ENCODE measurements around the gene COA8. TPM values are rescaled to one million over a fixed set of nuclear protein-coding genes. Genes with fewer than 3 reads are reported as not detected.

Gene COA8
- total and polyA plus RNA-seq, 2 of the 13 experiments (the other 11 are each of a cell fraction or from before 2014, with no cell fraction given): 10.9 to 25.1 TPM

GRCh38 chr14:103528587-103529382, 34.0 kb upstream of the COA8 start, which contains the start of gene TRMT61A (continued):
- TF ChIP-seq ZNF280D (CRISPR knock-in tag; IDR thresholded peaks at IDR 0.05): no peak
- no peak; the same call in 1 of the 2 replicates for TF ChIP-seq SP2 (CRISPR knock-in tag; IDR thresholded peaks at IDR 0.05)
- TF ChIP-seq AHDC1 (CRISPR knock-in tag; IDR thresholded peaks at IDR 0.05; ENCODE audit: borderline replicate concordance): peak; percentile 66; the same call in 1 of the 2 replicates
- TF ChIP-seq ZNF780A (CRISPR knock-in tag; IDR thresholded peaks at IDR 0.05): no peak
- TF ChIP-seq ZNF788 (CRISPR knock-in tag; IDR thresholded peaks at IDR 0.05; ENCODE audit: borderline replicate concordance): no peak; the same call in 1 of the 2 replicates
- TF ChIP-seq HCFC1 (IDR thresholded peaks at IDR 0.05; ENCODE audit: low read depth, low read length): peak; percentile 47; the same call in 1 of the 2 replicates
- TF ChIP-seq TFAP4 (IDR thresholded peaks at IDR 0.05; ENCODE audit: borderline replicate concordance, low read depth): peak; percentile 58; the same call in 1 of the 2 replicates
- no peak; the same call in 1 of the 2 replicates for TF ChIP-seq SAFB2 (CRISPR knock-in tag; IDR thresholded peaks at IDR 0.05; ENCODE audit: borderline replicate concordance, low read depth)
- TF ChIP-seq THAP7 (CRISPR knock-in tag; IDR thresholded peaks at IDR 0.05): no peak
- TF ChIP-seq ZNF121 (CRISPR knock-in tag; IDR thresholded peaks at IDR 0.05): no peak
- no peak for TF ChIP-seq FOXP1 (IDR thresholded peaks at IDR 0.05)
- TF ChIP-seq FOXP1 (CRISPR knock-in tag; IDR thresholded peaks at IDR 0.05): no peak; the same call in 1 of the 2 replicates
- TF ChIP-seq SMAD9 (CRISPR knock-in tag; IDR thresholded peaks at IDR 0.05): no peak
- peak; percentile 68 for TF ChIP-seq ELF1 (CRISPR knock-in tag; IDR thresholded peaks at IDR 0.05)
- TF ChIP-seq ELF3 (CRISPR knock-in tag; IDR thresholded peaks at IDR 0.05): peak; percentile 72
- no peak for TF ChIP-seq RBAK (CRISPR knock-in tag; IDR thresholded peaks at IDR 0.05)
- TF ChIP-seq ZNF124 (CRISPR knock-in tag; IDR thresholded peaks at IDR 0.05): no peak
- TF ChIP-seq ATF3 (CRISPR knock-in tag; IDR thresholded peaks at IDR 0.05): 0 out of 2 replicates have a peak, but pooled peaks have one; percentile 18
- no peak for TF ChIP-seq ZNF383 (CRISPR knock-in tag; IDR thresholded peaks at IDR 0.05; ENCODE audit: borderline replicate concordance)

Measured in HepG2 (cell line).